Psoas muscle (tissue), 8 donors: Measurements from ENCODE around the gene EFCAB7. TPM values are rescaled to one million over a fixed set of nuclear protein-coding genes. Genes with fewer than 3 reads are reported as not detected.

Experiments used
- ATAC-seq, 4 donors: fragments of 200-7000 bp; cut with Tn5 transposase; one replicate each; pipeline ENCODE4 v1.9.1; 2020; ENCODE audit warnings: moderate library complexity in 3 of 4, mild to moderate bottlenecking in 2 of 4
- DNase-seq, 2 donors: peaks; one replicate each; pipeline ENCODE4 v3.0.0-alpha.2; 2020
- H3K27ac ChIP-seq: fragments of 200-600 bp; one replicate; pipeline ENCODE4 v1.8.0; 2022
- H3K27me3 ChIP-seq, 3 donors: fragments of 200-600 bp in 1 of 3; one replicate each; pipeline versions ENCODE4 v1.6.1 to v1.8.0; 2013 to 2022; ENCODE audit warnings: low read length in 2 of 3, mild to moderate bottlenecking in 2 of 3, moderate library complexity in 1 of 3; ENCODE audit not compliant: insufficient read depth in 3 of 3
- H3K36me3 ChIP-seq, 2 donors: fragments of 200-600 bp in 1 of 2; one replicate each; pipeline versions ENCODE4 v1.6.1 to v1.8.0; 2013 to 2022; ENCODE audit warnings: low read depth in 1 of 2, mild to moderate bottlenecking in 1 of 2, moderate library complexity in 1 of 2; ENCODE audit not compliant: insufficient read depth in 1 of 2
- H3K4me1 ChIP-seq: fragments of 200-600 bp; one replicate; pipeline ENCODE4 v1.8.0; 2022
- H3K4me3 ChIP-seq: fragments of 200-600 bp; one replicate; pipeline ENCODE4 v1.8.0; 2022; ENCODE audit warnings: mild to moderate bottlenecking
- H3K9me3 ChIP-seq: fragments of 200-600 bp; one replicate; pipeline ENCODE4 v1.8.0; 2022
- CTCF ChIP-seq: fragments of 200-600 bp; IDR thresholded peaks from one replicate; pipeline ENCODE4 v1.8.0; 2022; ENCODE audit warnings: antibody characterized with exemption
- WGBS, 3 donors: extraction: QIAGEN DNeasy Blood & Tissue Kit; methylation state at CpG; one replicate each; pipeline versions ENCODE4 v1.1.6 to v1.1.7; 2013; 5-methylcytosine and 5-hydroxymethylcytosine counted together
- intact Hi-C, 2 donors: fragments of 100-400 bp; cut with DNase I; formaldehyde crosslinking; loops; one replicate each; pipeline versions ENCODE4 v1.11.0 to v1.14.2; 2022
- polyA plus RNA-seq, 3 donors: library from polyadenylated mRNA; stranded (reverse); fragments of 200-250 nt; gene quantifications; one replicate each; pipeline ENCODE4 v1.2.3, GENCODE V29; 2013
- total RNA-seq, 4 donors: library from RNA; stranded (reverse); fragmentation: NEBNext Ultra II Directional in 2 of 4; extraction: Animal tissue kit (Norgen Biotek cat#: 25700) in 2 of 4; gene quantifications; one replicate each; pipeline versions ENCODE4 v1.2.1 to v1.2.4, GENCODE V29; 2021 to 2023
- donor health status: healthy with polysubstance abuse.
- donor health status: DM: no; HTN: no; CAD: no; lungs with moderate emphysema.
- donor health status: Bipolar disorder and iron deficiency.
- donor health status: healthy.
- donor health status: DM: yes; HTN: yes; CAD: no.
- donor health status: DM: no; HTN: no; CAD: no.
- donor health status: DM: no; HTN: no; CAD: no.
- donor health status: DM: yes; HTN: yes; CAD: no.

Gene EFCAB7
- total and polyA plus RNA-seq, 7 donors: 2.0 to 16.4 (median 4.9) TPM

DNA sequence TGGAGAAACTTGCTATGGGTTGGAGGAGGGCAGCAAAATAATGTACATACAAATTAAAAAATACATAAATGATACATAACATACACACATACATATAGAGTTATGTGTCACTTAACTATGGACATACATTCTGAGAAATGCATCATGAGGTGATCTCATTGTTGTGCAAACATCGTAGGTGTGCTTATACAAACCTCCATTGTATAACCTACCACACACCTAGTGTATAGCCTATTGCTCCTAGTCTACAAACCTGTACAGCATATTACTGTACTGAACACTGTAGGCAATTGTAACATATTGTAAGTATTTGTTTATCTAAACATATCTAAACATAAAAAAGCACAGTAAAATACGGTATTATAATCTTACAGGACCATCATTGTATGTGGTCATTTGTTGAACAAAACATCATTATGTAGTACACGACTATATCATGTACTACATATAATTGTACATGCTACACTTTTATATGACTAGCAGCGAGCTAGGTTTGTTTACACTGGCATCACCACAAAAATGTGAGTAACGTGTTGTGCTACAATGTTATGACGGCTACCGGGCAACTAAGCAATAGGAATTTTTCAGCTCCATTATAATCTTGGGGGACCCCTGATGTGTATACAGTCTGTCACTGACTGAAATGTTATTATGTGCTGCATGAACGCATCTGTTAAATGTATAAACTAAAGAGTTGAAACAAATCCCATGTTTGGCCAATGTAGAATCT, 35.8 kb upstream of the EFCAB7 start:
- H3K4me1 ChIP-seq: no peaks in the 10 kb centered on the region
- no peak overlapping the region for H3K4me3 ChIP-seq
- ATAC-seq (no peak), DNase-seq (no peak)
- no peak for TF ChIP-seq CTCF
- H3K27me3 ChIP-seq: no peaks in the 10 kb centered on the region
- H3K27ac ChIP-seq: no peak overlapping the region
- H3K36me3 ChIP-seq: peaks cover 0 to 6% of the 10 kb centered on the region in 2 donors
- no peaks in the 10 kb centered on the region for H3K9me3 ChIP-seq
- WGBS, 3 donors: 92 to 95% (median 92%) methylated on average over 8 of the region's 8 CpGs
- intact Hi-C loops: no loop called here

- Histone ChIP-seq H3K4me1 (no peaks in the 10 kb centered on the region), H3K27me3 (no peaks in the 10 kb centered on the region), H3K4me3 (no peak overlapping the region), H3K27ac (no peak overlapping the region), H3K9me3 (no peaks in the 10 kb centered on the region), H3K36me3 (no peaks in the 10 kb centered on the region)
- no peak for DNase-seq
- no peak for TF ChIP-seq CTCF
- no peak for ATAC-seq
- intact Hi-C loops: no loop called here
- WGBS, 3 donors: 92 to 93% (median 93%) methylated on average over 2 of the region's 2 CpGs
Measured at GRCh38 chr1:63497577-63497976, 25.7 kb upstream of the EFCAB7 start.

DNA sequence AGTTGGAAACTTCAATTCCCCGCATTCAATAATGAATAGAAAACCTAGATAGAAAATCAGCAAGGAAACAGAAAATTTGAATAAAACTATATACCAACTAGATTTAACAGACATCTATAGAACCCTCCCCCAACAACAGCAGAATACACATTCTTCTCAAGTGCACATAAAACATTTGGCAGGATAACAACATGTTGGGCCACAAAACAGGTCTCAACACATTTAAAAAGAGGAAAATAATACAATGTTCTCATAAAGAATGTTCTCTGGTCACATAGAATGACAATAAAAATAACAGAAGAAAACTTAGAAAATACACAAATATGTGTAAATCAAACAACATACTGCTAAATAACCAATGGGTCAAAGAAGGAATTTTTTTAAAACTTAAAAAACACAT, 25.2 kb upstream of the EFCAB7 start:
- WGBS, 3 donors: 37 to 100% (median 49%) methylated on average over 1 of the region's 1 CpG
- Histone ChIP-seq H3K4me1 (no peaks in the 10 kb centered on the region), H3K9me3 (no peaks in the 10 kb centered on the region), H3K27ac (no peak overlapping the region), H3K36me3 (no peaks in the 10 kb centered on the region), H3K4me3 (no peak overlapping the region), H3K27me3 (no peaks in the 10 kb centered on the region)
- TF ChIP-seq CTCF: no peak
- no peak for DNase-seq
- intact Hi-C loops: no loop called here
- no peak for ATAC-seq

DNA sequence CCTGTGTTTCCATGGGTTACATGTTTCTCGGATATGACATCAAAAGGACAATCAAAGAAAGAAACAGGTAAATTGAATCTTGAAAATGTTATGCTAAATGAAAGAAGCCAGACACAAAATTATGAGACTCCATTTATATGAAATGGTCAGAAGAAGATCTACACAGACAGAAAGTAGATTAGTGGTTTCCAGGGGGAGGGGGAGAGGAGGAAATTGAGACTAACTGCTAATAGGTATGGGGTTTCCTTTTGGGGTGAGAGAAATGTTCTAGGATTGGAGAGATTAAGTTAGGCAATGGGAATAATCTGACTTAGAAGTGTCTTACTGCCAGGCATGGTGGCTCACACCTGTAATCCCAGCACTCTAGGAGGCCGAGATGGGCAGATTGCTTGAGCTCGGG, 22.1 kb upstream of the EFCAB7 start:
- intact Hi-C loops: no loop called here
- Histone ChIP-seq H3K27ac (no peak overlapping the region), H3K4me3 (no peak overlapping the region), H3K9me3 (no peaks in the 10 kb centered on the region), H3K27me3 (no peaks in the 10 kb centered on the region), H3K36me3 (no peaks in the 10 kb centered on the region), H3K4me1 (no peaks in the 10 kb centered on the region)
- 92 to 98% (median 96%) methylated on average over 3 of the region's 3 CpGs for WGBS, 3 donors
- DNase-seq (no peak), ATAC-seq (no peak)
- no peak for TF ChIP-seq CTCF

GRCh38 chr1:63506782-63507181, 16.5 kb upstream of the EFCAB7 start:
- Histone ChIP-seq H3K9me3 (no peaks in the 10 kb centered on the region), H3K36me3 (peaks cover 0 to 17% of the 10 kb centered on the region in 2 donors), H3K27ac (no peak overlapping the region), H3K27me3 (no peaks in the 10 kb centered on the region), H3K4me3 (no peak overlapping the region), H3K4me1 (no peaks in the 10 kb centered on the region)
- no peak for TF ChIP-seq CTCF
- ATAC-seq (no peak), DNase-seq (no peak)
- intact Hi-C loops: no loop called here
